Esophagus muscularis mucosa (tissue), 4 donors: ENCODE measurements around the gene TIMM17A. TPM values are rescaled to one million over a fixed set of nuclear protein-coding genes. Genes with fewer than 3 reads are reported as not detected.

Experiments used
- DNase-seq: peaks from one replicate; pipeline ENCODE4 v3.0.0-alpha.2; 2017; ENCODE audit errors: extremely low spot score
- H3K27ac ChIP-seq, 4 donors: fragments of 200-600 bp; sonication (generic); replicated peaks in 1 of 4; 1 replicate in 3 of 4; 2 replicates in 1 of 4; pipeline ENCODE4 v1.5.1; 2016 to 2019; ENCODE audit warnings: mild to moderate bottlenecking in 1 of 4
- H3K27me3 ChIP-seq, 4 donors: fragments of 200-600 bp; sonication (generic); one replicate each; pipeline versions ENCODE4 v1.5.1 to v1.6.0; 2016 to 2019
- H3K36me3 ChIP-seq, 4 donors: fragments of 200-600 bp; sonication (generic); one replicate each; pipeline ENCODE4 v1.5.1; 2016 to 2019
- H3K4me1 ChIP-seq, 4 donors: fragments of 200-600 bp; sonication (generic); one replicate each; pipeline ENCODE4 v1.5.1; 2016 to 2019
- H3K4me3 ChIP-seq, 4 donors: fragments of 200-600 bp; sonication (generic); 1 replicate in 2 of 4; 2 replicates in 2 of 4; pipeline ENCODE4 v1.5.1; 2016 to 2019; ENCODE audit warnings: mild to moderate bottlenecking in 4 of 4, moderate library complexity in 1 of 4
- H3K9me3 ChIP-seq, 4 donors: fragments of 200-600 bp; sonication (generic); 1 replicate in 3 of 4; 2 replicates in 1 of 4; pipeline ENCODE4 v1.5.1; 2016 to 2019
- CTCF ChIP-seq, 3 experiments: fragments of 200-600 bp in 2 of 3; fragments of 450-650 bp in 1 of 3; sonication (generic) in 2 of 3; IDR thresholded peaks; one replicate each; pipeline ENCODE4 v1.5.1; 2017 to 2019; ENCODE audit warnings: antibody characterized with exemption in 3 of 3, mild to moderate bottlenecking in 2 of 3, moderate library complexity in 1 of 3
- EP300 ChIP-seq: sonication (generic); formaldehyde crosslinking; IDR thresholded peaks from one replicate; pipeline ENCODE4 v1.6.1; 2017; ENCODE audit warnings: antibody characterized with exemption
- POLR2A ChIP-seq: fragments of 450-650 bp; IDR thresholded peaks from one replicate; pipeline ENCODE4 v1.6.1; 2017; ENCODE audit warnings: antibody characterized with exemption, moderate library complexity, mild to moderate bottlenecking, low read depth
- POLR2AphosphoS5 ChIP-seq, 2 donors: sonication (generic); formaldehyde crosslinking; IDR thresholded peaks; one replicate each; pipeline ENCODE4 v1.6.1; 2017; ENCODE audit warnings: antibody characterized with exemption in 2 of 2
- WGBS: methylation state at CpG from one replicate; pipeline ENCODE4 v1.1.5; 2018; 5-methylcytosine and 5-hydroxymethylcytosine counted together
- intact Hi-C: fragments of 100-400 bp; cut with DNase I; formaldehyde crosslinking; loops from one replicate; pipeline ENCODE4 v1.15.1; 2023
- total RNA-seq, 4 donors: library from RNA; depleted of rRNA; stranded (reverse); fragments of >200 nt; gene quantifications; one replicate each; pipeline versions ENCODE4 v1.1.0 to v1.2.1, GENCODE V29; 2016

TIMM17A gene
- total RNA-seq, 4 donors from 2014 or later = 30.7 to 46.1 (median 32.4) TPM

- Histone ChIP-seq H3K36me3 (peaks cover 48 to 78% (median 67%) of the 10 kb centered on the region in 4 donors), H3K4me1 (peaks cover 5 to 14% (median 8%) of the 10 kb centered on the region in 4 donors), H3K9me3 (no peaks in the 10 kb centered on the region), H3K4me3 (no peak overlapping the region), H3K27ac (no peak overlapping the region), H3K27me3 (no peaks in the 10 kb centered on the region)
- TF ChIP-seq POLR2A = no peak
- 88% methylated on average over 16 of the region's 16 CpGs for WGBS
- intact Hi-C loops = no loop called here
- DNase-seq = no peak
Observed at GRCh38 chr1:201968202-201968925, 13.1 kb downstream of the TIMM17A start.

- no peak overlapping the region for H3K4me3 ChIP-seq
- peaks cover 27 to 56% (median 45%) of the 10 kb centered on the region in 4 donors for H3K36me3 ChIP-seq
- H3K27ac ChIP-seq = no peak overlapping the region
- DNase-seq = no peak
- 51% methylated on average over 9 of the region's 9 CpGs for WGBS
- peaks cover 5 to 14% (median 8%) of the 10 kb centered on the region in 4 donors for H3K4me1 ChIP-seq
- H3K27me3 ChIP-seq = no peaks in the 10 kb centered on the region
- H3K9me3 ChIP-seq = no peaks in the 10 kb centered on the region
- intact Hi-C loops = no loop called here
- TF ChIP-seq CTCF (IDR thresholded peaks at IDR 0.05) (no peak), POLR2A (no peak), POLR2AphosphoS5 (IDR thresholded peaks at IDR 0.05) (no peak), EP300 (no peak)
Observed at GRCh38 chr1:201970334-201971159, 15.2 kb downstream of the TIMM17A start.

- Histone ChIP-seq H3K9me3 (no peaks in the 10 kb centered on the region), H3K4me3 (peak overlapping the region; percentile 96 to 100 (median 100)), H3K27ac (peak overlapping the region; percentile 88 to 97 (median 96)), H3K27me3 (no peaks in the 10 kb centered on the region), H3K36me3 (no peaks in the 10 kb centered on the region), H3K4me1 (peaks cover 19 to 30% (median 20%) of the 10 kb centered on the region in 4 donors)
- TF ChIP-seq CTCF (IDR thresholded peaks at IDR 0.05) (no peak), POLR2A (no peak), POLR2AphosphoS5 (IDR thresholded peaks at IDR 0.05) (no peak), EP300 (no peak)
- intact Hi-C loops = no loop called here
- DNase-seq = peak; percentile 93
- 11% methylated on average over 27 of the region's 31 CpGs for WGBS
Observed at GRCh38 chr1:201982082-201982622, 26.8 kb downstream of the TIMM17A start.

- WGBS = 0% methylated on average over 69 of the region's 80 CpGs
- peak within 1 kb of the TSS; percentile 96 to 100 (median 100) for H3K4me3 ChIP-seq
- H3K27me3 ChIP-seq = no peaks in the 10 kb centered on the region
- DNase-seq = peak; percentile 95
- intact Hi-C loops = no loop called here
- TF ChIP-seq POLR2A = peak; percentile 21
- peak; percentile 58 to 68 for TF ChIP-seq POLR2AphosphoS5 (IDR thresholded peaks at IDR 0.05)
- TF ChIP-seq CTCF (IDR thresholded peaks at IDR 0.05) = peak in 1 of 3 experiments; percentile 15
- no peak for TF ChIP-seq EP300
- H3K4me1 ChIP-seq = peaks cover 19 to 30% (median 20%) of the 10 kb centered on the region in 4 donors
- no peaks in the 10 kb centered on the region for H3K36me3 ChIP-seq
- peak within 1 kb of the TSS; percentile 88 to 97 (median 96) for H3K27ac ChIP-seq
- H3K9me3 ChIP-seq = no peaks in the 10 kb centered on the region
Observed at GRCh38 chr1:201982623-201983379, 27.5 kb downstream of the TIMM17A start, which contains the start of gene RNPEP. TSS of gene RNPEP (plus strand) at chr1:201982648. CDS start at chr1:201982667, 19 bp downstream.
